ENCODE results near the gene KRTAP10-7.
"Not testable (repeated sequence)": the region's sequence is repeated elsewhere in the genome, so short reads cannot be mapped to it uniquely, and the experiment has no call there.

The KRTAP10-7 gene, protein sequence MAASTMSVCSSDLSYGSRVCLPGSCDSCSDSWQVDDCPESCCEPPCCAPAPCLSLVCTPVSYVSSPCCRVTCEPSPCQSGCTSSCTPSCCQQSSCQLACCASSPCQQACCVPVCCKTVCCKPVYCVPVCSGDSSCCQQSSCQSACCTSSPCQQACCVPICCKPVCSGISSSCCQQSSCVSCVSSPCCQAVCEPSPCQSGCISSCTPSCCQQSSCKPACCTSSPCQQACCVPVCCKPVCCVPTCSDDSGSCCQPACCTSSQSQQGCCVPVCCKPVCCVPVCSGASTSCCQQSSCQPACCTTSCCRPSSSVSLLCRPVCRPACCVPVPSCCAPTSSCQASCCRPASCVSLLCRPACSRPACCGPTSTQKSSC

DNA sequence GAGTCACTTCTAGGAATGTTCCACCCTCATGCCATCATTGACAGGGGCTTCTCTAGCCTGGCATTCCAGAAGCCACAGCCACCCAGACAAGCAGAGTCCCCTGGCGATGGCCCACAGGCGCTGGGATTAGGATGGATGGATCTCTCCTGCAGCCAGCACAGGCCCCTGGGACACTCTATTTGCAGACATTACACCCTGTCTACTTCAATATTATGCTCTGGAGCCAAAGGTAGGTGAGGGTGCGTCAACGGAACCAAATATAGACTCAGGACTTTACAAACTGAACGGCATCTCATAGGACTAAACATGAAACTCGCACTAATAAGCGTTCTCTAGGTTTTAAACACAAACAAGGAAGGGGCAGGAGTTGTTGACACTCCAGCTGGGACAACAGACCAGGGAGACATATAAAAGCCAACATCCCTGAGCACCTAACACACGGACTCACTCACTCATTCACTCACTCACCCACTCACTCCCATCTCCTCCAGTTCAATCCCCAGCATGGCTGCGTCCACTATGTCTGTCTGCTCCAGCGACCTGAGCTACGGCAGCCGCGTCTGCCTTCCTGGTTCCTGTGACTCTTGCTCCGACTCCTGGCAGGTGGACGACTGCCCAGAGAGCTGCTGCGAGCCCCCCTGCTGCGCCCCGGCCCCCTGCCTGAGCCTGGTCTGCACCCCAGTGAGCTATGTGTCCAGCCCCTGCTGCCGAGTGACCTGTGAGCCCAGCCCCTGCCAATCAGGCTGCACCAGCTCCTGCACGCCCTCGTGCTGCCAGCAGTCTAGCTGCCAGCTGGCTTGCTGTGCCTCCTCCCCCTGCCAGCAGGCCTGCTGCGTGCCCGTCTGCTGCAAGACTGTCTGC lies at the start of gene KRTAP10-7:
KRTAP10-7 (plus strand) TSS at position 480 of the 861 bp plus-strand sequence; CDS start at position 505, 25 bp downstream.
- H3K4me3 ChIP-seq (replicated peaks in 1 of 2; ENCODE audit: low read depth in 2 of 2, low read length in 2 of 2); DNase-seq (ENCODE audit: low read depth in 2 of 2): not testable (repeated sequence)

GRCh38 chr21:44550807-44551206 lies 49.6 kb upstream of the KRTAP10-7 start:
- no peak overlapping the region for H3K4me3 ChIP-seq (replicated peaks in 1 of 2; ENCODE audit: low read depth in 2 of 2, low read length in 2 of 2)
- TF ChIP-seq CTCF (IDR thresholded peaks at IDR 0.05; ENCODE audit: low read depth, low read length) = no peak
- DNase-seq (ENCODE audit: low read depth in 2 of 2) = no peak

DNA sequence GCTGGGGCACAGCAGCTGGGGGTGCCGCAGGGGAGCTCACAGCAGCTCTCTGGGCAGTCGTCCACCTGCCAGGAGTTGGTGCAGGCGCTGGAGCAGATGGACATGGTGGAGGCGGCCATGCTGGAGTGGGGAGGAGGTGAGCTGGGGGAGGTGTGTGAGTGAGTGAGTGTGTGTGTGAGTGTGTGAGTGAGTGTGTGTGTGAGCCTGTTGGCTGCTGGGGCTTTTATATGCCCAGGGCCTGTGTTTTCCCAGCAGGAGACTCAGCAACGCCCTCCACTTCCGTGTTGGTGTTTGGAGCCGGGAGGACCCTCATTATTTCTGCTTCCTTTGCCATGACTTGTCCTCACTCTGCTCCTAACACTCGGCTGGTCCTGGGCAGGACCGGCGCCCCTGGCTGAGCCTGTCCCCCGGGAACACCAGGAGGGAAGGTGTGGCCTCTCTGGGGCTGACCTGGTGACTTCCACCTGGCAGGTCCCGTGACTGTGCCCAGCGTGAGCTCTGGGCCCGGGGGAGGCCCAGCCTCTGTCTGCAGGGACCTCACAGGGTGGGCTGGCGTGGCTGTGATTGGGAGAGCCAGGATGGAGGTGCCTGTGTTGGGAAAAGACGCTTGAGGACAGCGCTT lies 48.9 kb upstream of the KRTAP10-7 start, which contains the start of gene KRTAP10-2:
KRTAP10-2 (minus strand) TSS at position 166 of the 622 bp plus-strand sequence; CDS start at position 119, 47 bp downstream.
- no peak for TF ChIP-seq CTCF (IDR thresholded peaks at IDR 0.05; ENCODE audit: low read depth, low read length)
- DNase-seq (ENCODE audit: low read depth in 2 of 2) = no peak
- H3K4me3 ChIP-seq (replicated peaks in 1 of 2; ENCODE audit: low read depth in 2 of 2, low read length in 2 of 2) = no peak within 1 kb of the TSS

- no peak for DNase-seq (ENCODE audit: low read depth in 2 of 2)
- no peak overlapping the region for H3K4me3 ChIP-seq (replicated peaks in 1 of 2; ENCODE audit: low read depth in 2 of 2, low read length in 2 of 2)
- no peak for TF ChIP-seq CTCF (IDR thresholded peaks at IDR 0.05; ENCODE audit: low read depth, low read length)
Observed at GRCh38 chr21:44552136-44552535, 48.3 kb upstream of the KRTAP10-7 start.

DNA sequence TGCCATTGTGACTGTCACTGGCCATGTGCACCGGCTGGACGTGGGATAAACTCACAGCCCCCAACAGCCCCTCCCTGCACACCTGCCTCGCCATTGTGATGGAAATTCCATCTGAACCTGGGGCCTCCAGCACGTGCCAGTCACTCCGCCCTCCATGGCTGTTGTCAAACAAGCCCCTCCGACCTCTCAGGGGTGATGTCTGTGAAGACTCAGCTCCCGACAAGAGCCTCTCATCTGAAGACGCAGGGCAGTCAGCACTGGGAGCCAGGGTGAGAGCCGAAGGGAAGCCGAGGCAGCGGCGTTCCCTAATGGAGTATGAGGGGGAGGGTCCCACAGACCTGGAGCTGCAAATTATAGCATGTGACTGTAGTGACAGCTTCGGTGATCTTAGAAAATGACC lies 47.7 kb upstream of the KRTAP10-7 start:
- DNase-seq (ENCODE audit: low read depth in 2 of 2) = no peak
- H3K4me3 ChIP-seq (replicated peaks in 1 of 2; ENCODE audit: low read depth in 2 of 2, low read length in 2 of 2) = no peak overlapping the region
- TF ChIP-seq CTCF (IDR thresholded peaks at IDR 0.05; ENCODE audit: low read depth, low read length) = no peak

- no peak for DNase-seq (ENCODE audit: low read depth in 2 of 2)
Observed at GRCh38 chr21:44555200-44555875, 45.1 kb upstream of the KRTAP10-7 start.

More at GRCh38 chr21:44555200-44555875, 45.1 kb upstream of the KRTAP10-7 start:
- no peak for TF ChIP-seq CTCF (IDR thresholded peaks at IDR 0.05; ENCODE audit: low read depth, low read length)
- no peak overlapping the region for H3K4me3 ChIP-seq (replicated peaks in 1 of 2; ENCODE audit: low read depth in 2 of 2, low read length in 2 of 2)

Measured in cardiac fibroblast (primary cell).